ENCODE measurements around the gene NOX3. TPM values are rescaled to one million over a fixed set of nuclear protein-coding genes. Genes with fewer than 3 reads are reported as not detected.

NOX3 gene
- total RNA-seq, 2 experiments from 2014 or later, result not detected

- no peak overlapping the region for H3K4me3 Mint-ChIP-seq
- ATAC-seq (no peak), DNase-seq (no peak)
- H3K4me1 Mint-ChIP-seq (ENCODE audit: low read depth), result peaks cover 45% of the 10 kb centered on the region
- H3K27ac Mint-ChIP-seq, result no peak overlapping the region
- ChIA-PET POLR2A (no interaction called here), CTCF (no interaction called here)
- TF ChIP-seq CTCF (IDR thresholded peaks at IDR 0.05), result no peak
- peaks cover 10% of the 10 kb centered on the region for H3K36me3 Mint-ChIP-seq (ENCODE audit: low read depth)
- H3K9me3 Mint-ChIP-seq, result peaks cover 4% of the 10 kb centered on the region
- no peaks in the 10 kb centered on the region for H3K27me3 Mint-ChIP-seq
- intact Hi-C loops (cut with micrococcal nuclease), result loop anchor here (5.0 kb wide), 1 partner anchor 96 kb away; no protein-coding TSS in a partner anchor
Observed at GRCh38 chr6:155415953-155416352, 39.7 kb downstream of the NOX3 start.

GRCh38 chr6:155414049-155414448 lies 41.6 kb downstream of the NOX3 start:
- H3K36me3 Mint-ChIP-seq (ENCODE audit: low read depth), result no peaks in the 10 kb centered on the region

DNA sequence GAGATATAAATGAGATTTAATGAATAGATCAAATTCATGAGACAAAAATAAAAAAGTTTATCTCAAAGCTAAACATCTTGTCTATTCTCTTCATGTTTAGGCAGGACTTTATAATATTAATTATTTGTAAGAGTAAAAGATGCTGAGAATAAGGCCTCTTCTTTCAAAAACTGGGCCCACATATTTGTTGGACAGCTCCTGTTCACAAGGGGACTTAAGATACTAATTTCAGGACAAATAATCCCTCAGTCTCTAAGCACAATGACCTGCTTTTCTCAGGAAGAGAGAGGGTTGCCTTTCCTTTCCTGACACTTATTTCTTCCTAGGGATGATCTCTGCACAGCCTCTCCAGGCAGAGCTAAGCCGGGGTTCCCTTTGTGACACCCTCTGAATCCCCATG lies 43.3 kb downstream of the NOX3 start:
- intact Hi-C loops (cut with micrococcal nuclease), result no loop called here
- TF ChIP-seq CTCF (IDR thresholded peaks at IDR 0.05), result no peak
- Mint-ChIP-seq H3K27ac (no peak overlapping the region), H3K27me3 (no peaks in the 10 kb centered on the region), H3K9me3 (no peaks in the 10 kb centered on the region), H3K4me1 (ENCODE audit: low read depth) (peaks cover 13% of the 10 kb centered on the region), H3K36me3 (ENCODE audit: low read depth) (no peaks in the 10 kb centered on the region), H3K4me3 (no peak overlapping the region)
- ChIA-PET POLR2A (no interaction called here), CTCF (no interaction called here)
- ATAC-seq (no peak), DNase-seq (no peak)

More at GRCh38 chr6:155414049-155414448, 41.6 kb downstream of the NOX3 start:
- TF ChIP-seq CTCF (IDR thresholded peaks at IDR 0.05), result no peak
- Mint-ChIP-seq H3K27ac (no peak overlapping the region), H3K27me3 (no peaks in the 10 kb centered on the region), H3K4me1 (ENCODE audit: low read depth) (peaks cover 28% of the 10 kb centered on the region), H3K4me3 (no peak overlapping the region), H3K9me3 (no peaks in the 10 kb centered on the region)
- ATAC-seq, result no peak
- intact Hi-C loops (cut with micrococcal nuclease), result no loop called here
- CTCF ChIA-PET, result no interaction called here
- DNase-seq, result no peak
- POLR2A ChIA-PET, result no interaction called here

GRCh38 chr6:155411154-155412052 lies 44.2 kb downstream of the NOX3 start:
- ChIA-PET POLR2A (no interaction called here), CTCF (interaction anchor here (0.9 kb wide), 2 partner anchors 41 to 71 kb away, joined by 3 read pairs; no protein-coding TSS in a partner anchor)
- no peak for ATAC-seq
- no peak for DNase-seq
- no peaks in the 10 kb centered on the region for H3K36me3 Mint-ChIP-seq (ENCODE audit: low read depth)
- H3K27me3 Mint-ChIP-seq, result no peaks in the 10 kb centered on the region
- no peak for TF ChIP-seq CTCF (IDR thresholded peaks at IDR 0.05)
- H3K4me1 Mint-ChIP-seq (ENCODE audit: low read depth), result peaks cover 7% of the 10 kb centered on the region
- H3K27ac Mint-ChIP-seq, result no peak overlapping the region
- no peaks in the 10 kb centered on the region for H3K9me3 Mint-ChIP-seq
- intact Hi-C loops (cut with micrococcal nuclease), result no loop called here
- no peak overlapping the region for H3K4me3 Mint-ChIP-seq

- CTCF ChIA-PET, result no interaction called here
- no peak overlapping the region for H3K27ac Mint-ChIP-seq
- POLR2A ChIA-PET, result no interaction called here
- H3K9me3 Mint-ChIP-seq, result no peaks in the 10 kb centered on the region
- ATAC-seq (no peak), DNase-seq (no peak)
- H3K36me3 Mint-ChIP-seq (ENCODE audit: low read depth), result no peaks in the 10 kb centered on the region
- intact Hi-C loops (cut with micrococcal nuclease), result no loop called here
- TF ChIP-seq CTCF (IDR thresholded peaks at IDR 0.05), result no peak
- H3K4me1 Mint-ChIP-seq (ENCODE audit: low read depth), result peaks cover 2% of the 10 kb centered on the region
- no peak overlapping the region for H3K4me3 Mint-ChIP-seq
- H3K27me3 Mint-ChIP-seq, result no peaks in the 10 kb centered on the region
Observed at GRCh38 chr6:155409391-155409790, 46.2 kb downstream of the NOX3 start.

Data from activated CD8-positive, alpha-beta T cell treated with anti-CD3 and anti-CD28 coated beads for 36 hours (primary cell).